T-helper 1 cell treated with Interleukin-12 subunit alpha and Interleukin-12 subunit beta and Interleukin-4 antibody, amounts not matched to agents 30 ng/mL and 1 ng/mL, for 36 hours (primary cell): ENCODE measurements around the gene DNPEP. TPM values are rescaled to one million over a fixed set of nuclear protein-coding genes. Genes with fewer than 3 reads are reported as not detected.

ENCODE experiments used
- intact Hi-C: fragments of 100-400 bp; cut with micrococcal nuclease; formaldehyde crosslinking; loops from one replicate; pipeline ENCODE4 v1.15.1; 2024
- total RNA-seq: library from RNA; stranded (reverse); gene quantifications from 2 replicates; pipeline ENCODE4 v1.2.3, GENCODE V29; 2022

The DNPEP gene
- total RNA-seq: 78.3 and 81.0 TPM in 2 replicates

DNA sequence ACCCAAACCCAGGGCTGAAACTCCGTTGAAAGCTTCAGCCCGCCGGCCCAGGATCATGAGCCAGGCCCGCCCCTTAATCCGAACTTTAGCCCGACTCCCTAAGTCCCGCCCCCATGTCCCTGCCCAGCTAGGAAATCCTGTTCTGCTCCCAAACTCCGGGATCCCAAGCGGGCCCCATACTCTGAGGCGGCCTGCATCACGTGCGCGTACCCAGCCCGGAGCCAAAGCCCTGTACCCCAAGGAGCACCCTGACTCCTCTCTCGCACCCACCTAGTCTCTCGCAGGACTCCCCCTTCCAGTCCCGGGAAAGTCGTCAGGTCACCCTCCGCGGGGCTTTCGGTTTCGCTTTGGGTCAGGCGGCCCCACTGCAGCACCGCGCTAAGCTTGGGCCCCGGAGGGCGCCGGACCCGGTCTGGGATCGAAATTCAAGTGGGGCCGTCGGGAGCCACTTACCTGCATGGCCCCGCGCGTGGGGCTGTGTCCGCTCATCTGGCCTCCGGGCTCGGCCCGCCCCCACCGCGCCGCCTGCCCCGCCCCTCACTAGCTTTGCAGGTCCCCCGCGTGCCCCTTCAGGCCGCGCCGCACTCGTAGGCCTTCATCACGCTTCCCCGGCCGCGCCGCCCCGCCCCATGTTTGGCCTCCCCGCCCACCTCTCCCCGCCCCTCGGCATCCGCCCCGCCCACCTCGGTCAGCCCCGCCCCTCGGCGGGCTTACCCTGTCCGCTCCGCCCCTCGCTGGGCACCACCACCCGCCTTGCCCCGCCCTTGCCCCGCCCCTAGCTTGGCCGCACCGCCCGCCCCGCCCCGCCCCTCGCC lies at the start of gene DNPEP:
TSS of gene DNPEP (minus strand) at position 607 of the 815 bp plus-strand sequence. CDS start at position 489, 118 bp downstream.
- intact Hi-C loops: loop anchor here (1.0 to 5.0 kb wide), 19 partner anchors 93 to 1100 kb away; partner anchors contain the start of genes BCS1L, CHPF, CNOT9 and CTDSP1

DNA sequence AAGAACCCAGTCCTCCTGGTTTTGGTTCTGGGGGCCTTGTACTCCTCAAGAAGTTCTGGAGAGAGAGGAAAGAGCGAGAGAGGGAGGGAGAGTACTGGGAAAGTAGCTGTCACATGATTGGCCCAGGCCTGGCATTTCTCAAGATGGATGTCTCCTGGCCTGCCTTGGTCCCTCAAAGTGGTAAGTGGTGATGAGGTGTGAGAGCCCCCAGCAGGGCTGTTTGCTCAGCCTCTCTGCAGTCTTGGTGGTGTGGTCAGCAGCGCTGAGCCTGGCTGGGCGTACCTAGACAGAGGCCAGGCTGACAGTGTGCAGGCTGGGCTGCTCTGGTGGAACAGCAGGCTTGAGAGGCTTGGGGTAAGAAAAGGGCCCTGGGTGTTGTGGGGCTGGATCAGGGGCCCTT lies 49.4 kb upstream of the DNPEP start:
- intact Hi-C loops: no loop called here

GRCh38 chr2:219436491-219436890 lies 48.8 kb upstream of the DNPEP start:
- intact Hi-C loops: no loop called here

GRCh38 chr2:219435701-219436100 lies 48.0 kb upstream of the DNPEP start:
- intact Hi-C loops: no loop called here

DNA sequence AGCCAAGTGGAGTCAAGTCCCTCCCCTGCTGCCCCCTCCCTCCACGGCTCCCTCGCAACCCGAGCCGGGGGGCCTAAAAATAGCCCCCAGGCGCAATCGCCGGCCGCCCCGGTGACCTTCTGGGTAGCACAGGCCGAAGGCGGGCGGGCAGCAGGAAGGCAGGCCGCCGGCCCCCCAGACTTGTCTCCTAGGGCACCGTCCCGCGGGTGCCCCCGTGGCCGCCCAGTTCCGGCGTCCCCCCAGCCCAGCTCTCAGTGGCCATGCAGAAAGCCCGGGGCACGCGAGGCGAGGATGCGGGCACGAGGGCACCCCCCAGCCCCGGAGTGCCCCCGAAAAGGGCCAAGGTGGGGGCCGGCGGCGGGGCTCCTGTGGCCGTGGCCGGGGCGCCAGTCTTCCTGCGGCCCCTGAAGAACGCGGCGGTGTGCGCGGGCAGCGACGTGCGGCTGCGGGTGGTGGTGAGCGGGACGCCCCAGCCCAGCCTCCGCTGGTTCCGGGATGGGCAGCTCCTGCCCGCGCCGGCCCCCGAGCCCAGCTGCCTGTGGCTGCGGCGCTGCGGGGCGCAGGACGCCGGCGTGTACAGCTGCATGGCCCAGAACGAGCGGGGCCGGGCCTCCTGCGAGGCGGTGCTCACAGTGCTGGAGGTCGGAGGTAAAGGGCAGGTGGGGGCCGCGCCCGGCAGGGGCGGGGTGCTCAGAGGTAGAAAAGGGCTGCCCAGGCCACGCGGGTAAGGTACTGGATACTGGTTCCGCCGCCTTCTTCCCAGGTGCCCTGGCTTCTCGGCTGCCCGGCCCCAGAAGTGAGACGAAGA lies 47.2 kb upstream of the DNPEP start, which contains the start of gene SPEG:
TSS of gene SPEG (plus strand) at position 126 of the 808 bp plus-strand sequence. CDS start at position 261, 135 bp downstream.
- intact Hi-C loops: loop anchor here (1.0 kb wide), 1 partner anchor 32 kb away; no protein-coding TSS in a partner anchor

DNA sequence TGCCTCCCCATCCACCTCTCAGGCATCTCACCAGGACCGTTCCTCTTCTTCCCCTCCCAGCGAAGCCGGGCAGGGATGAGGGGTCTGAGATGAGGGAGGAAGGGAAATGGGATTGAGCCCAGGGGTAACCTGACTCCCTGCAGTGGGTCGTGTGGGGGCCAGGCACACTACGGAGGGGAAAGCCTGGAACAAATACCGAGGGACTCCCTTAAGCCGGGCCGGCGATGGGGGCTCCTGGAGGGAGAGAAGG lies 46.7 kb upstream of the DNPEP start:
- intact Hi-C loops: loop anchor here (1.0 kb wide), 1 partner anchor 31 kb away; no protein-coding TSS in a partner anchor

DNA sequence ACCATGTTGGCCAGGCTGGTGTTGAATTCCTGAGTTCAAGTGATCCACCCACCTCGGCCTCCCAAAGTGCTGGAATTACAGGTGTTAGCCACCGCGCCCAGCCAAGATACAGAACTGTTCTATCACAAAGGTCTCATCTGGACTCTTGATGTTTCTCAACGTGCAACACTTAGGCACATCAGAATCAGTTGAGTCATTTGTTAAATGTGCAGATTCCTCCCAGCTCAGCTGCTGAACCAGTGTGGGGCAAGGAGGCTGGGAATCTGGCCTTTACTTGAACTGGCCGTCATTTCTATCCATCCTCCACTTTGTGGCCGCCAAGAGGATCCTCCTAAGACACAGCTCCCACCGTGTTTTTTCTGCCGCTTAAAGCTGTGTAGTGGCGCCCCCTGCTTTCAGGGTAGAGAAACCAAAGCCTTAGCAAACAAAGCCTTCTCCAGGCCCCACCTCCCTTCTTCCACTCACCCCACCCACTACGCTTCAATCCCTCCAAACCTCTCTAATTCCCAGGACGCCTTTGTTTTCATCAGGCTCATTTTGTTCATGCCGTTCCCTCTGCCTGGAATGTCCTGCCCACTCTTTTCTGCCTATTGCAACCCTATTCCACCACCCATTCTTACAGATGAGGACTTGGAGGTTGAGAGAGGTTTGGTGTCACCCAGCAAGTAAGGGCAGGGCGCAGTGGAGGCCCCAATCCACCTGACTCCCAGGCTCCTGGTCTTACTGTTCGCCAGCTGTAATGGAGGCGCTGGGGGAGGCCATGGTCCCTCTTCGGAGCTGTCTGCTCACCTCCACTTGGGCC lies 46.2 kb upstream of the DNPEP start:
- intact Hi-C loops: loop anchor here (1.0 kb wide), 1 partner anchor 31 kb away; no protein-coding TSS in a partner anchor

- intact Hi-C loops: no loop called here
Observed at GRCh38 chr2:219430633-219431615, 43.2 kb upstream of the DNPEP start.

DNA sequence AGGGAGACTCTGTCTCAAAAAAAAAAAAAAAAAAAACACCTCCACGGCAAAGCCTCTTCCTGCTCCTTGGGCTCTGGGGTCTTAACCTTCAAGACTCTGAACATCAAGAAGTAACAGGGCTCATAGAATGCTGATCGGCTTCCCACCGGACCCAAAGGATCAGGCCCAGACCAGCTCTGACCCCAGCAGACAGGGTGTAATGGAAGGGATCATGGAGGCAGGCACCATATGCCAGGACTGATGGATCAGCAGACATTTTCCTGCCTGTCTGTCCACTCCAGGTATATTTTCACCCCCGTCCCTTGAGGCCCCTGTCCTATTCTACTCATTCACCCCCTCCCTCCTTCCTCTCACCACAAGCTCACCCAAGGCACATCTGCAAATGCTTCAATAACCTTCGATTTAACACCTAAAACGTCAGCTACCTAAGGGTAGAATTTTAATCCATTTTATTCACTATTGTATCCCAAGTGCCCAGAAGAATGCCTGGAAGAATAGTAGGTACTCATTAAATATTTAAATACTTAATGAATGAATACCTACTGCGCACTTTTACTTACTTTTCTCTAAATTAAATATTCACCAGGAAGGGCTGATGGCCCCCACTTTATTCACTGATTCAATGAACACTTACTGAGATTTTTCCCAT lies 42.4 kb upstream of the DNPEP start:
- intact Hi-C loops: no loop called here

DNA sequence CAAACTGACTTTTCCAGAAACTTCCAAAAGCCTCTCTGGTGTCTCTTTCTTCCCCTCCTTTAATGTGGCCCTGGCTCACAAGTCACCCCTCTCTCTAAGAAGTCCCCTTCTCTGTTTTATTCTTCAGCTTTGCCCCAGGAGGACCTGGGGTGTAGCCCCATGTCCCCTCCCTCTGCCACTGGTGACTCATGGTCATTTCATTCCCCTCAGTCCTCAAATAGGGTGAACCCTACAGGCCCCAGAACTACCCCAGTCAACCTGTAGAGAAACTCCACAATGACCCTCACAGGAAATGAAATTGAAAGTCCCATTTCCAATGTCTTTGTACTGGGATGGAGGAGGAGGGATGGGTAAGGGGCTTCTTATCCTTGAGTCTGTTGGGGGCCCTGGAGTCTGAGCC lies 40.8 kb upstream of the DNPEP start:
- intact Hi-C loops: no loop called here

- intact Hi-C loops: no loop called here
Observed at GRCh38 chr2:219426534-219427136, 38.9 kb upstream of the DNPEP start.

DNA sequence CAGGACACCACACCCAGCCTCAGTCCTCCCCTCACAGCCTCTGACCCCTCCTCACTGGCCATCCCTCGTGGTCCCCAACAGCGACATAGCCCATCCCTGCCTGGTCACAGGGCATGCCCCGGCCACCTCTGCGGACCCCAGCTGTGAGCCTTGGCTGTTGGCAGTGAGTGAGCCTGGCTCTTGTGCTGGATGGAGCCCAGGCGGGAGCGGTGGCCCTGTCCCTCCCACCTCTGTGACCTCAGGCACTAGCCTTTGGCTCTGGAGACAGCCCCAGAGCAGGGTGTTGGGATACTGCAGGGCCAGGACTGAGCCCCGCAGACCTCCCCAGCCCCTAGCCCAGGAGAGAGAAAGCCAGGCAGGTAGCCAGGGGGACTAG lies 38.3 kb upstream of the DNPEP start:
- intact Hi-C loops: no loop called here

- intact Hi-C loops: no loop called here
Observed at GRCh38 chr2:219425238-219426067, 37.7 kb upstream of the DNPEP start.

DNA sequence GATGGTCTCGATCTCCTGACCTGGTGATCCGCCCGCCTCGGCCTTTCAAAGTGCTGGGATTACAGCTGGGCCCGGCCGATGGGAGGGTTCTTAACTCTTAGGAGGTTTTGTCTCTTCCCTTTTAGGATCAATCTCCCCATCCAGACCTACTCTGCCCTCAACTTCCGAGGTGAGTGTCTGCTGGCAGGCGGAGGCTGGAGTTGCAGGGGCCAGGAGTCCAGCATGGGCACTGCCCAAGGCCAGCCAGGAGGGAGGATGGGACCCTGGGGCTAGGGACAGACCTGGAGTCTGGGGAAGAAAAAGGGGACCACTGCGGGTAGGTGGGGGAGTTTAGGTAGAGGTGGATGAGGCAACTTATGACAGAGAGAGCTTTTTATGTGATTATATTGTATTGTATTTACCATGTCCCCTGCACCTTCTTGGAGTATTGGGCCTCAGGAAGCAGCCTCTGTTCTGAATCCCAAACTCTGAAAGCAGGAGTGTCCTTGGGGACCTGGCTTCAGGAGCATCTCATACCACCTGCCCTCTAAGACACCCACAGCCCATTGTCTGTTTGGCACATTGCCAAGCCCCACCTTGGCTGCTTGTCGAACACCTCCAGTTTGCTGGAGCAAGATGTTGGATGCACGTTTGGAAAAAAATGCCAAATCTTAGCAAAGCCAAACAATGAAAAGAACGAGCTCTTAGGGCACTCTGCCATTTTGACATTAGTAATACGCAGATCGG lies 36.1 kb upstream of the DNPEP start:
- intact Hi-C loops: no loop called here

DNA sequence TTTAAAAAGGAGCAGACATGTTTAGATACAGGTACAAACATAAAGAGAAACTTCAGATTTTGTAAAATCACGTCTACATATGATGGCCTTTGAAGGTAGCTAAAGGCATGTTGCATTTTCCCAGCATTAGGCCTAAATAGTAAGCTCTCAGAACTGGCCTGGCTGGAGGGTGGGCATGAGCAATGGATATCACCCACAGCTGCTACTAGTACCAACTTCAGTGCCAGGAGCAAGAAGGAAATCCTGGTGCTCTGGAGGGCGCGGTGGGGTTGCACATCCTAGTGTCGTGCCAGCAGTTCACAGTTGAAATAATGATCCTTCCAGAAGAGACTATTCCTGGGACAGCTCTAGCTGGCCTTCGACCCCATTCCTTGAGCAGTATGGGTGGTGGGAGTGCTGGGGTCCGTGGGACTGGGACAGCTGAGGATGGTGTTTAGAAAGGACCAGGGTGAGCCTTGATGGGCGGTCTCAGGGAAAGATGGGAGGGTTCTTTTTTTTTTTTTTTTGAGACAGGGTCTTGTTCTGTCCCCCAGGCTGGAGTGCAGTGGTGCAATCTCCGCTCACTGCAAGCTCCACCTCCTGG lies 35.3 kb upstream of the DNPEP start:
- intact Hi-C loops: no loop called here

DNA sequence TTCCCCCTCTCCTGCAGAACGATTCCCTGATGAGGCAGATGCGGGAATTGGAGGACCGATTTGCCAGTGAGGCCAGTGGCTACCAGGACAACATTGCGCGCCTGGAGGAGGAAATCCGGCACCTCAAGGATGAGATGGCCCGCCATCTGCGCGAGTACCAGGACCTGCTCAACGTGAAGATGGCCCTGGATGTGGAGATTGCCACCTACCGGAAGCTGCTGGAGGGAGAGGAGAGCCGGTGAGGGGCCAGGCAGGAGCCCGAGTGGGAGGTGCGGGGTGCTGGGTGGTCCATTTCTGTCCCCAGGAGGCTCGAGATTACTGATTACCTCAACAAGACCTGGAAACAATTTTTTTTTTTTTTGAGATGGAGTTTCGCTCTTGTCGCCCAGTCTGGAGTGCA lies 33.6 kb upstream of the DNPEP start:
- intact Hi-C loops: no loop called here

DNA sequence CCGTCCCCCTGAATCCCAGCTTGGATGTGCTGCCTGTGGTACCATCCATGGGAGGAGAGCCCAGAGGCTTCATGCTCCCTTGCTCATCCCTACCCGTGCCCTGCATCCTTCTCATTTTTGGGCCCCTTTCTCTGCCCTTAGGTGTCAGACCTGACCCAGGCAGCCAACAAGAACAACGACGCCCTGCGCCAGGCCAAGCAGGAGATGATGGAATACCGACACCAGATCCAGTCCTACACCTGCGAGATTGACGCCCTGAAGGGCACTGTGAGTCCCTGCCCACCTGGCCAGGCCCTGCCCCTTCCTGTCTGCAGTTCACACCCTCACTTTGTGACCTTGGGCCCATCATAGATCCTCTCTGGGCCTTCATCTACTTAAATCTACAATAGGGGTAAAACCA lies 33.0 kb upstream of the DNPEP start:
- intact Hi-C loops: no loop called here
